HepG2 (cell line): ENCODE results near the gene RETREG2. TPM values are rescaled to one million over a fixed set of nuclear protein-coding genes. Genes with fewer than 3 reads are reported as not detected.

ENCODE experiments used
- HMG20B ChIP-seq: conservative IDR thresholded peaks from 2 replicates; pipeline ENCODE4 v1.6.1; 2016; ENCODE audit warnings: missing genetic modification reagents, missing compliant biosample characterization
- HNF4G ChIP-seq, 2 experiments: sonication (generic) in 1 of 2; formaldehyde crosslinking in 1 of 2; IDR thresholded peaks; 2 replicates each; pipeline versions ENCODE4 v1.4.0 to v1.6.1; 2011 to 2020; ENCODE audit warnings: borderline replicate concordance in 2 of 2, low read depth in 2 of 2, mild to moderate bottlenecking in 2 of 2, low read length in 1 of 2, missing genetic modification reagents in 1 of 2, moderate library complexity in 1 of 2
- HOXD1 ChIP-seq: sonication (generic); formaldehyde crosslinking; IDR thresholded peaks from 2 replicates; pipeline ENCODE4 v1.5.0; 2020; ENCODE audit warnings: missing genetic modification reagents
- LCORL ChIP-seq, 2 experiments: fragments of 450-650 bp in 1 of 2; sonication (generic) in 1 of 2; formaldehyde crosslinking in 1 of 2; IDR thresholded peaks; 2 replicates each; pipeline versions ENCODE4 v1.5.0 to v1.6.1; 2017 to 2020; ENCODE audit warnings: antibody characterized with exemption in 1 of 2, missing genetic modification reagents in 1 of 2
- MTF2 ChIP-seq: sonication (generic); formaldehyde crosslinking; IDR thresholded peaks from 2 replicates; pipeline ENCODE4 v1.5.0; 2020; ENCODE audit warnings: missing genetic modification reagents, borderline replicate concordance
- NCOA1 ChIP-seq: sonication (generic); formaldehyde crosslinking; IDR thresholded peaks from 2 replicates; pipeline ENCODE4 v1.9.0; 2021; ENCODE audit warnings: missing genetic modification reagents
- NKX3-1 ChIP-seq: sonication (generic); formaldehyde crosslinking; IDR thresholded peaks from 2 replicates; pipeline ENCODE4 v1.5.0; 2020; ENCODE audit warnings: missing genetic modification reagents
- PHF21A ChIP-seq: sonication (generic); formaldehyde crosslinking; IDR thresholded peaks from 2 replicates; pipeline ENCODE4 v1.5.0; 2020; ENCODE audit warnings: mild to moderate bottlenecking, missing genetic modification reagents
- PITX1 ChIP-seq: sonication (generic); formaldehyde crosslinking; IDR thresholded peaks from 2 replicates; pipeline ENCODE4 v1.5.1; 2020; ENCODE audit warnings: mild to moderate bottlenecking, missing genetic modification reagents
- RORA ChIP-seq: sonication (generic); formaldehyde crosslinking; IDR thresholded peaks from 2 replicates; pipeline ENCODE4 v1.5.0; 2020; ENCODE audit warnings: mild to moderate bottlenecking, missing genetic modification reagents, moderate library complexity
- SRSF4 ChIP-seq: fragments of 200-400 bp; formaldehyde crosslinking; IDR thresholded peaks from one replicate; pipeline ENCODE4 v1.6.1; 2018; ENCODE audit warnings: mild to moderate bottlenecking, low read depth, low read length, moderate library complexity; ENCODE audit not compliant: poor library complexity, severe bottlenecking
- STAG1 ChIP-seq: sonication (generic); formaldehyde crosslinking; IDR thresholded peaks from 2 replicates; pipeline ENCODE4 v1.4.0; 2020; ENCODE audit warnings: missing genetic modification reagents
- TEAD2 ChIP-seq: sonication (generic); formaldehyde crosslinking; IDR thresholded peaks from 2 replicates; pipeline ENCODE4 v1.9.0; 2021; ENCODE audit warnings: missing genetic modification reagents
- TOPORS ChIP-seq: sonication (generic); formaldehyde crosslinking; IDR thresholded peaks from 2 replicates; pipeline ENCODE4 v1.8.0; 2023; ENCODE audit warnings: mild to moderate bottlenecking, missing genetic modification reagents
- U2AF1 ChIP-seq: fragments of 200-400 bp; formaldehyde crosslinking; optimal IDR thresholded peaks from 2 replicates; pipeline ENCODE3; 2017; ENCODE audit warnings: mild to moderate bottlenecking, low read depth, low read length
- U2AF2 ChIP-seq: fragments of 200-400 bp; formaldehyde crosslinking; IDR thresholded peaks from 2 replicates; pipeline ENCODE4 v1.6.1; 2017; ENCODE audit warnings: low read depth, mild to moderate bottlenecking, low read length
- ZMYM4 ChIP-seq: sonication (generic); formaldehyde crosslinking; IDR thresholded peaks from 2 replicates; pipeline ENCODE4 v1.8.1; 2023; ENCODE audit warnings: mild to moderate bottlenecking, missing genetic modification reagents
- ZNF18 ChIP-seq: sonication (generic); formaldehyde crosslinking; IDR thresholded peaks from 2 replicates; pipeline ENCODE4 v1.8.0; 2022; ENCODE audit warnings: mild to moderate bottlenecking, missing genetic modification reagents; ENCODE audit not compliant: insufficient replicate concordance
- ZNF3 ChIP-seq: IDR thresholded peaks from 2 replicates; pipeline ENCODE4 v1.7.0; 2017; ENCODE audit warnings: inconsistent platforms
- ZNF607 ChIP-seq: sonication (generic); formaldehyde crosslinking; IDR thresholded peaks from 2 replicates; pipeline ENCODE4 v1.5.1; 2020; ENCODE audit warnings: missing genetic modification reagents, mild to moderate bottlenecking, borderline replicate concordance
- ZNF703 ChIP-seq: sonication (generic); formaldehyde crosslinking; IDR thresholded peaks from 2 replicates; pipeline ENCODE4 v1.5.1; 2020; ENCODE audit warnings: missing genetic modification reagents, mild to moderate bottlenecking, moderate library complexity, borderline replicate concordance
- ZNF749 ChIP-seq: sonication (generic); formaldehyde crosslinking; IDR thresholded peaks from 2 replicates; pipeline ENCODE4 v1.8.0; 2022; ENCODE audit warnings: mild to moderate bottlenecking, missing genetic modification reagents, moderate library complexity, borderline replicate concordance
- ZNF781 ChIP-seq: sonication (generic); formaldehyde crosslinking; IDR thresholded peaks from 2 replicates; pipeline ENCODE4 v1.5.1; 2020; ENCODE audit warnings: borderline replicate concordance, mild to moderate bottlenecking, missing genetic modification reagents; ENCODE audit errors: not compliant biosample characterization
- polyA plus RNA-seq, 8 experiments: library from polyadenylated mRNA; depleted of rRNA in 3 of 8; stranded (reverse) in 7 of 8; unstranded in 1 of 8; fragments of >200 nt; fragmentation: Illumina TruSeq in 4 of 8; extraction: Trizol in 4 of 8; gene quantifications; 2 replicates each; pipeline versions ENCODE4 v1.2.1 to v1.2.3, GENCODE V29; 2011 to 2016; ENCODE audit warnings: low read depth in 4 of 8, missing spikeins in 1 of 8, mixed read lengths in 1 of 8; ENCODE audit not compliant: insufficient read depth in 1 of 8
- total RNA-seq, 5 experiments: library from RNA; depleted of rRNA; stranded (reverse); fragments of >200 nt; fragmentation: Illumina TruSeq; extraction: Trizol; gene quantifications; 2 replicates each; pipeline ENCODE4 v1.2.3, GENCODE V29; 2016; ENCODE audit warnings: low read depth in 1 of 5
- TF ChIP-seq, protein P1 (sequence below): sonication (generic); formaldehyde crosslinking; IDR thresholded peaks from 2 replicates; pipeline ENCODE4 v1.5.1; 2020; ENCODE audit warnings: mild to moderate bottlenecking, missing genetic modification reagents, moderate library complexity

The RETREG2 gene
- total and polyA plus RNA-seq, 2 of the 13 experiments (the other 11 are each of a cell fraction or from before 2014, with no cell fraction given) = 86.0 to 134 TPM

DNA sequence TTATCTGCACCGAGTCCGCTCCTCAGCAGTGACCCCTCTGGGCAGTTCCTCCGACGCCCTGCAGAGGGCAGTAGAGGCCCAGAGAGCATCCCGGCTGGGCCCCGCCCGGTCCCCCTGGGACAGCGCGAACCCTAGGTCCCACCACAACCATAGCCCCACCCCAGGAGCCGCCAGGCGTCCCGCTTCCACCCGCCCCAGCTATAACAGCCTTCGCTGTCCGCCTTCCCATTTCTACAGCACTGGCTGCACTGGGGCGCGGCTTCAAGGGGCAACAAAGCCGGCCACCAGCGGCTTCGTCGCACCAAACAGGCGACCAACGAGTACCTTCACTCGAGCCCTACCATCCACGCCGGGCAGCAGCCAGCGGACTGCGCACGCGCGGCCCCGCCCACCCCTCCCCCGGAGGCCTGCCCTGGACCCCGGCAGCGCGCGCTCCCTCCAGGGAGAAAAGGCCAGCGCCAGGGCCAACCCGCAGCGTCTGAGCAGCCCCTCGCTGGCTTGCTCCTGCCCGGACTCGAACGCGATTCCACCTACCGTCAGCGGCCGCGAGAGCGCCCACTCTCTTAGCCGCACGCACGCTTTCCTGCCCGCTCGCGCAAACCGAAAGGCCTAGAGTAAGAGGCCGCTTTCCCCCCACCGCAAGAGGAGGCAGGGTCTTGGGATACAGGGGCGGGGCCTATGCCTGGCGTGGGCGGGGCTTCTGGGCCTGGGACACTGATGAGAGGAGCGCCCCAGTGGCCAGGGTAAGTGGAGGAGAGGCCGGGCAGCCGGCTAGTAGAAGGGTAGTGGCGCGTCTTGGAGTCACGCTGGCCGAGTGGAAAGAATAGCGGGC is 17.7 kb upstream of the RETREG2 start, which contains the start of gene NHEJ1 (continued):
- TF ChIP-seq HNF4G (IDR thresholded peaks at IDR 0.05; ENCODE audit: borderline replicate concordance, low read depth, low read length) (no peak), HNF4G (CRISPR knock-in tag; IDR thresholded peaks at IDR 0.05; ENCODE audit: borderline replicate concordance, low read depth) (peak; percentile 78), TOPORS (CRISPR knock-in tag) (peak; percentile 89; the same call in 1 of the 2 replicates), MTF2 (CRISPR knock-in tag) (no peak; the same call in 1 of the 2 replicates), ZNF703 (CRISPR knock-in tag) (no peak), NCOA1 (peak; percentile 90; the same call in 1 of the 2 replicates), ZNF607 (CRISPR knock-in tag) (peak; percentile 95), LCORL (IDR thresholded peaks at IDR 0.05) (peak; percentile 54; the same call in 1 of the 2 replicates), LCORL (CRISPR knock-in tag; IDR thresholded peaks at IDR 0.05) (peak; percentile 93), U2AF1 (no peak), PHF21A (CRISPR knock-in tag) (peak; percentile 81), ZNF18 (CRISPR knock-in tag) (no peak), RORA (CRISPR knock-in tag) (no peak), U2AF2 (no peak), HOXD1 (CRISPR knock-in tag) (peak; percentile 30; the same call in 1 of the 2 replicates), PITX1 (peak; percentile 74), ZNF781 (CRISPR knock-in tag) (peak; percentile 82), NKX3-1 (CRISPR knock-in tag) (peak; percentile 14; the same call in 1 of the 2 replicates), SRSF4 (no peak), ZMYM4 (CRISPR knock-in tag) (peak; percentile 81; the same call in 1 of the 2 replicates), HMG20B (peak; percentile 56), STAG1 (peak; percentile 95), ZNF749 (peak; percentile 77; the same call in 1 of the 2 replicates), TEAD2 (CRISPR knock-in tag) (peak; percentile 49; the same call in 1 of the 2 replicates), ZNF3 (CRISPR knock-in tag) (peak; percentile 36; the same call in 1 of the 2 replicates)
- TF ChIP-seq, protein P1, sequence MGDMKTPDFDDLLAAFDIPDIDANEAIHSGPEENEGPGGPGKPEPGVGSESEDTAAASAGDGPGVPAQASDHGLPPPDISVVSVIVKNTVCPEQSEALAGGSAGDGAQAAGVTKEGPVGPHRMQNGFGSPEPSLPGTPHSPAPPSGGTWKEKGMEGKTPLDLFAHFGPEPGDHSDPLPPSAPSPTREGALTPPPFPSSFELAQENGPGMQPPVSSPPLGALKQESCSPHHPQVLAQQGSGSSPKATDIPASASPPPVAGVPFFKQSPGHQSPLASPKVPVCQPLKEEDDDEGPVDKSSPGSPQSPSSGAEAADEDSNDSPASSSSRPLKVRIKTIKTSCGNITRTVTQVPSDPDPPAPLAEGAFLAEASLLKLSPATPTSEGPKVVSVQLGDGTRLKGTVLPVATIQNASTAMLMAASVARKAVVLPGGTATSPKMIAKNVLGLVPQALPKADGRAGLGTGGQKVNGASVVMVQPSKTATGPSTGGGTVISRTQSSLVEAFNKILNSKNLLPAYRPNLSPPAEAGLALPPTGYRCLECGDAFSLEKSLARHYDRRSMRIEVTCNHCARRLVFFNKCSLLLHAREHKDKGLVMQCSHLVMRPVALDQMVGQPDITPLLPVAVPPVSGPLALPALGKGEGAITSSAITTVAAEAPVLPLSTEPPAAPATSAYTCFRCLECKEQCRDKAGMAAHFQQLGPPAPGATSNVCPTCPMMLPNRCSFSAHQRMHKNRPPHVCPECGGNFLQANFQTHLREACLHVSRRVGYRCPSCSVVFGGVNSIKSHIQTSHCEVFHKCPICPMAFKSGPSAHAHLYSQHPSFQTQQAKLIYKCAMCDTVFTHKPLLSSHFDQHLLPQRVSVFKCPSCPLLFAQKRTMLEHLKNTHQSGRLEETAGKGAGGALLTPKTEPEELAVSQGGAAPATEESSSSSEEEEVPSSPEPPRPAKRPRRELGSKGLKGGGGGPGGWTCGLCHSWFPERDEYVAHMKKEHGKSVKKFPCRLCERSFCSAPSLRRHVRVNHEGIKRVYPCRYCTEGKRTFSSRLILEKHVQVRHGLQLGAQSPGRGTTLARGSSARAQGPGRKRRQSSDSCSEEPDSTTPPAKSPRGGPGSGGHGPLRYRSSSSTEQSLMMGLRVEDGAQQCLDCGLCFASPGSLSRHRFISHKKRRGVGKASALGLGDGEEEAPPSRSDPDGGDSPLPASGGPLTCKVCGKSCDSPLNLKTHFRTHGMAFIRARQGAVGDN = peak; percentile 99
